Spinal cord (tissue), 10 donors: Measurements from ENCODE around the gene THNSL1. TPM values are rescaled to one million over a fixed set of nuclear protein-coding genes. Genes with fewer than 3 reads are reported as not detected.
"Not testable (repeated sequence)": the region's sequence is repeated elsewhere in the genome, so short reads cannot be mapped to it uniquely, and the experiment has no call there.

Experiments
- DNase-seq, 6 donors: peaks; one replicate each; pipeline versions ENCODE4 v3.0.0 to v3.0.0-alpha.2; 2013 to 2015; ENCODE audit warnings: low spot score in 6 of 6, low read depth in 4 of 6
- H3K27ac ChIP-seq: one replicate; pipeline ENCODE4 v1.5.1; 2013; ENCODE audit warnings: low read depth, low read length, control low read depth
- H3K27me3 ChIP-seq: one replicate; pipeline ENCODE4 v1.6.1; 2013; ENCODE audit warnings: low read length; ENCODE audit not compliant: control insufficient read depth, insufficient read depth
- H3K36me3 ChIP-seq: one replicate; pipeline ENCODE4 v1.6.1; 2013; ENCODE audit warnings: low read length; ENCODE audit not compliant: control insufficient read depth, insufficient read depth
- H3K4me1 ChIP-seq: one replicate; pipeline ENCODE4 v1.6.1; 2013; ENCODE audit warnings: low read length; ENCODE audit not compliant: control insufficient read depth, insufficient read depth
- H3K4me3 ChIP-seq: one replicate; pipeline ENCODE4 v1.5.1; 2013; ENCODE audit warnings: low read depth, low read length, control low read depth
- H3K9me3 ChIP-seq: one replicate; pipeline ENCODE4 v1.6.1; 2013; ENCODE audit warnings: low read length; ENCODE audit not compliant: control insufficient read depth, insufficient read depth
- WGBS: methylation state at CpG from one replicate; pipeline ENCODE4 v1.1.5; 2013; ENCODE audit warnings: missing lambda C conversion rate; ENCODE audit not compliant: insufficient coverage; 5-methylcytosine and 5-hydroxymethylcytosine counted together
- long read RNA-seq, 4 donors: transcript quantifications; one replicate each; lab custom pipeline, GENCODE V29; 2026
- polyA plus RNA-seq, 2 donors: library from polyadenylated mRNA; unstranded; fragments of 120-200 nt; gene quantifications; one replicate each; pipeline ENCODE4 v1.2.1, GENCODE V29; 2013; ENCODE audit not compliant: insufficient read length in 2 of 2
- total RNA-seq, 2 donors: library from RNA; depleted of rRNA in 1 of 2; stranded (reverse); fragments of 120-200 nt in 1 of 2; fragments of >200 nt in 1 of 2; gene quantifications; one replicate each; pipeline versions ENCODE4 v1.2.3 to v1.2.4, GENCODE V29; 2013 to 2014
- donor health status: healthy.

Gene THNSL1, protein sequence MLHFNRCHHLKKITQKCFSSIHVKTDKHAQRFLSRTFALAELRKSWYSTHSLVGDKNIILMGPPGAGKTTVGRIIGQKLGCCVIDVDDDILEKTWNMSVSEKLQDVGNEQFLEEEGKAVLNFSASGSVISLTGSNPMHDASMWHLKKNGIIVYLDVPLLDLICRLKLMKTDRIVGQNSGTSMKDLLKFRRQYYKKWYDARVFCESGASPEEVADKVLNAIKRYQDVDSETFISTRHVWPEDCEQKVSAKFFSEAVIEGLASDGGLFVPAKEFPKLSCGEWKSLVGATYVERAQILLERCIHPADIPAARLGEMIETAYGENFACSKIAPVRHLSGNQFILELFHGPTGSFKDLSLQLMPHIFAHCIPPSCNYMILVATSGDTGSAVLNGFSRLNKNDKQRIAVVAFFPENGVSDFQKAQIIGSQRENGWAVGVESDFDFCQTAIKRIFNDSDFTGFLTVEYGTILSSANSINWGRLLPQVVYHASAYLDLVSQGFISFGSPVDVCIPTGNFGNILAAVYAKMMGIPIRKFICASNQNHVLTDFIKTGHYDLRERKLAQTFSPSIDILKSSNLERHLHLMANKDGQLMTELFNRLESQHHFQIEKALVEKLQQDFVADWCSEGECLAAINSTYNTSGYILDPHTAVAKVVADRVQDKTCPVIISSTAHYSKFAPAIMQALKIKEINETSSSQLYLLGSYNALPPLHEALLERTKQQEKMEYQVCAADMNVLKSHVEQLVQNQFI
- 10 to 100 TPM in 1 of 2 donors, 1 to 10 TPM in 1; 8.7 to 15.5 TPM for total RNA-seq
- polyA plus RNA-seq = 1 to 10 TPM; 8.7 to 8.8 TPM
- long read RNA-seq, donor 1, partial matches to known transcripts = 0 of 2 reads
- long read RNA-seq, donor 1, other reads (novel, unspliced or antisense) = 0 of 2 reads
- long read RNA-seq, donor 2, partial matches to known transcripts = 0 of 1 reads
- long read RNA-seq, donor 2, other reads (novel, unspliced or antisense) = 0 of 1 reads
- long read RNA-seq, donor 3, partial matches to known transcripts = 0 of 1 reads
- long read RNA-seq, donor 3, other reads (novel, unspliced or antisense) = 0 of 1 reads
- long read RNA-seq, donor 4, partial matches to known transcripts = 0 of 2 reads
- long read RNA-seq, donor 4, other reads (novel, unspliced or antisense) = 0 of 2 reads

DNA sequence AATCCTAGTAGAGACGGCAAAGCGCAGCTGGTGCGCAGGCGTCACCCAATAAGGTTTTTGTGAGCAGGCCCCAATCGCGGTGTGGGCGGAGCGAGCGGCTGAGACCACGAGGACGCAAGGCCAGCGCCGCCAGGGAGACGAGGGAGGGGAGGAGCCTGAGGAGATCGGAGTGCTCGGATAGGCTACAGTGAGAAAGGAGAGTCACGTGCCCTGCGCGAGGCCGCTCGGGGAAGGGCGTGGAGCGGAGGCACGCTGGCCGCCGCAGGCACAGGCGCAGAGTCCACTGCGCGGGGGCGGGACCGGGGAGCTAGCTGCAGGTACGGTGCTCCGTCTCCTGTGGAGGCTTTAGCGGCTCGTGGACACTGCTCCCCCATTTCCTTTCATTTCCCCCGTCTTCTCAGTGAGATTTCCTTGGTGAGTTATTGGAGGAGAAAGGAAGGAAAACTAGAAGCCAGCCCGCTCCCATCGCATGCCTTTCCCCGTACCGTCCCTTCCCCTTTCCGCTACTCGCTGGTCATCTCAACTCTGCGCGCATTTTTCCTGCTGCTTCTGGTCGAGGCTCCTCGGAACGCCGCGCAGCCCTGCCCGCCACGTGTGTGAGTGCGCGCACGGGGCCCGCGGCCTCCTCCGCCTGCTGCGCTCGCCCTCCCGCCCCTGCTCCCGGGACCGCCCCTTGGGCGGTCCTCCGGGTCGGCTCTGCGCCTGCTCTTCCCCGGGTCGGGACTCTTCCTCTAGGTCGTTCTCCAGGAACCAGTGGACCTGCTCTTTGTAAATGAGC lies at the start of gene THNSL1:
TSS of gene THNSL1 (plus strand) at position 237 of the 778 bp plus-strand sequence. CDS start 6,612 bp downstream, outside the sequence.
- peak; percentile 95 to 100 (median 98) for DNase-seq
- Histone ChIP-seq H3K9me3 (no peaks in the 10 kb centered on the region), H3K4me1 (no peaks in the 10 kb centered on the region), H3K36me3 (no peaks in the 10 kb centered on the region), H3K27me3 (no peaks in the 10 kb centered on the region), H3K27ac (peak within 1 kb of the TSS; percentile 98), H3K4me3 (peak within 1 kb of the TSS; percentile 76)
- whole genome bisulfite sequencing = 0% methylated on average over 64 of the region's 69 CpGs

GRCh38 chr10:24966962-24967481 lies 49.4 kb upstream of the THNSL1 start:
- 100% methylated on average over 1 of the region's 5 CpGs for WGBS
- no peaks in the 10 kb centered on the region for H3K4me1 ChIP-seq

DNA sequence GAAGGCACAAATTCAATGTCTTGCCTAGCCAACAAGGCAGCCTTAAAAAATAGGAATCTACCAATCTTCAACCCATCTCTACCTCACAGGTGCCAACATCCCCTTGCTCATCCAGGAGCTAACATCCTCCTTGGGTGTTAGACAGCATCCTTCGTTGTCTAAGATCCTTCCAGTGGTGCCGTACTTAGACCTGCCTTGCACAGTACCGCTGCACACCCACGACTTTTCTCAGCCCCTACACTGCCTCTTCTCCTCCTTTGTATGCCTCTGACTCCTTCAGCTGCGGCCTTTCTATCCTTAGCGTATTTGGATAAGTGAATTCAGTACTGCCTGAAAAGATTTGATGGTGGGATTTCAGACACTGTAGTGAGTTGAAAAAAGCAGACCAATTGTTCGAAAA lies 48.1 kb upstream of the THNSL1 start:
- no peak overlapping the region for H3K4me3 ChIP-seq
- DNase-seq = no peak
- no peaks in the 10 kb centered on the region for H3K4me1 ChIP-seq
- H3K27me3 ChIP-seq = no peaks in the 10 kb centered on the region
- 100% methylated on average over 4 of the region's 7 CpGs for WGBS
- H3K27ac ChIP-seq = no peak overlapping the region
- H3K36me3 ChIP-seq = no peaks in the 10 kb centered on the region
- no peaks in the 10 kb centered on the region for H3K9me3 ChIP-seq

More at GRCh38 chr10:24966962-24967481, 49.4 kb upstream of the THNSL1 start:
- Histone ChIP-seq H3K27ac (no peak overlapping the region), H3K9me3 (no peaks in the 10 kb centered on the region), H3K36me3 (no peaks in the 10 kb centered on the region), H3K27me3 (no peaks in the 10 kb centered on the region), H3K4me3 (no peak overlapping the region)
- no peak for DNase-seq

DNA sequence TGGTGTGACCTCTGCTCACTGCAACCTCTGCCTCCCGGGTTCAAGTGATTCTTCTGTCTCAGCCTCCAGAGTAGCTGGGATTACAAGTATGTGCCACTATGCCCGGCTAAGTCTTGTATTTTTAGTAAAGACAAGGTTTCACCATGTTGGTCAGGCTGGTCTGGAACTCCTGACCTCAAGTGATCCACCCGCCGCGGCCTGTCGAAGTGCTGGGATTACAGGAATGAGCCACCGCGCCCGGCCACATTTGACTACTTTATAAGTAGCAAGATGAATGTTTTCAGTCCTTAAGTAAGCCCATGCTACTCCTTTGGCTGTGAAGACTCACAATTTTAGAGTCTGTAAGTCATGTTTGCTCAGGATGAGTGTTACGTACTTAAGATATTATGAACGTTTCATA lies 47.5 kb upstream of the THNSL1 start:
- not testable (repeated sequence) for H3K36me3 ChIP-seq, H3K27ac ChIP-seq, H3K4me1 ChIP-seq, H3K9me3 ChIP-seq, H3K27me3 ChIP-seq, DNase-seq, H3K4me3 ChIP-seq
- 100% methylated on average over 8 of the region's 11 CpGs for WGBS

GRCh38 chr10:24969841-24970281 lies 46.6 kb upstream of the THNSL1 start:
- peak in 1 of 6 donors; percentile 18 for DNase-seq
- no peak overlapping the region for H3K4me3 ChIP-seq
- whole genome bisulfite sequencing = 50% methylated on average over 1 of the region's 2 CpGs
- no peaks in the 10 kb centered on the region for H3K36me3 ChIP-seq
- peaks cover under 1% of the 10 kb centered on the region for H3K4me1 ChIP-seq
- no peaks in the 10 kb centered on the region for H3K9me3 ChIP-seq
- H3K27me3 ChIP-seq = no peaks in the 10 kb centered on the region
- H3K27ac ChIP-seq = no peak overlapping the region

DNA sequence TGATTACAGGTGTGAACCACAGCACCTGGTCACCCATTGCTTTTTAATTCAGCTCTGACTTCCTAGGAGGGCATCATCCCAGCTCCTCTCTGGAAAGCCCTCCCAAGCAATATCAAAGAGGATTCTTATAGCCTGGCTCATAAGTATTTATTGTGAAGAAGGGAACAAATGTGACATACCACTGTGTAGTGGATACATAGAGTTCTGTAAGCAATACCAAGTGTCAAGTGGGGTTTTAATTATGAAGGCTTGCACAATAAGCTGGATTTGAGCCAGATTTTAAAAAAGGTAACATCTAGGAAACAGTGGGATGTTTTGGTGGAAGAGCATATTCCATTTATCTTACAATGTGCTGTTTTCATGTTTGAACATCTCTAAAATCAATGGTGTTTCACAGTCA lies 45.0 kb upstream of the THNSL1 start:
- H3K4me3 ChIP-seq = no peak overlapping the region
- DNase-seq = no peak
- peaks cover 3% of the 10 kb centered on the region for H3K4me1 ChIP-seq
- no peak overlapping the region for H3K27ac ChIP-seq
- no peaks in the 10 kb centered on the region for H3K36me3 ChIP-seq
- H3K9me3 ChIP-seq = no peaks in the 10 kb centered on the region
- no peaks in the 10 kb centered on the region for H3K27me3 ChIP-seq

DNA sequence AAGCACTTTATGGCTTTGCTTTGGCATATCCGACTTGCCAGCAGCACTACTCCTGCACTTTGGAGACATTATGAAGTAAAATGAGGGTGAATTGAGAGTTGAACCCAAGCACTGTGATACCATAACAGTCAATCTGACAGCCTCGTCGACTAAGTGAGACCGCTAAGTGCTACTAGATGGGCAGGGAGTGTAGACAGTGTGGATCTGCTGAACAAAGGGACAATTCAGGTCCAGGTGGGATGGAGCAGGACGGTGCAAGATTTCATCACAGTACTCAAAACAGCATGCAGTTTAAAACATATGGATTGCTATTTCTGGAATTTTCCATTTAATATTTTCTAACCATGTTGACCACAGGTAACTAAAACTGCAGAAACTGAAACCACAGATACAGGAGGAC lies 43.2 kb upstream of the THNSL1 start:
- peaks cover 3% of the 10 kb centered on the region for H3K4me1 ChIP-seq
- 100% methylated on average over 1 of the region's 5 CpGs for WGBS
- no peaks in the 10 kb centered on the region for H3K36me3 ChIP-seq
- H3K27ac ChIP-seq = no peak overlapping the region
- DNase-seq = no peak
- H3K4me3 ChIP-seq = no peak overlapping the region
- no peaks in the 10 kb centered on the region for H3K27me3 ChIP-seq
- no peaks in the 10 kb centered on the region for H3K9me3 ChIP-seq

GRCh38 chr10:24974976-24975375 lies 41.4 kb upstream of the THNSL1 start:
- H3K4me3 ChIP-seq = no peak overlapping the region
- H3K4me1 ChIP-seq = peaks cover 3% of the 10 kb centered on the region
- no peak for DNase-seq
- no CpG with 5 or more reads among the region's 2 CpGs for WGBS
- no peaks in the 10 kb centered on the region for H3K9me3 ChIP-seq
- H3K36me3 ChIP-seq = no peaks in the 10 kb centered on the region
- no peaks in the 10 kb centered on the region for H3K27me3 ChIP-seq
- no peak overlapping the region for H3K27ac ChIP-seq

DNA sequence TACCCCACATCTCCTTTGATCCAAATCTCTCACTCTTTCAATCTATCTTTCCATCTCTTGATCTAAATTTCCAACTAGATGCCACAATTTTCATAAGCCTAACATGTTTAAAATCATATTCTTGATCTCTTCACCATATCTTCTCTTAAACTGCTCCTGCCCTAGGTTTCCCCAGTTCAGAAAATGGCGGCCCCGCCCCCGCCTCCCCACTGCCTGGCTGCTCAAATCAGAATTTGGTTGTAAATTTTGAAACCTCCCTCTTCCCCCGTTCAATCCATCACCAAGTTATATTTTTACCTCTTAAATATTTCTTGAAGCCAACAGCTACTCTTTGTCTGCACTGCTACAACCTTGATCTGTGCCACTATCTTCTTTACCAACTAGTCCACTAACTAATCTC lies 36.7 kb upstream of the THNSL1 start:
- Histone ChIP-seq H3K9me3 (no peaks in the 10 kb centered on the region), H3K27ac (no peak overlapping the region), H3K4me3 (no peak overlapping the region), H3K4me1 (peaks cover 3% of the 10 kb centered on the region), H3K27me3 (no peaks in the 10 kb centered on the region), H3K36me3 (no peaks in the 10 kb centered on the region)
- 97% methylated on average over 3 of the region's 4 CpGs for WGBS
- no peak for DNase-seq
